ENCODE data around the gene DNAJB13.

- TF ChIP-seq ATF2 (CRISPR knock-in tag; IDR thresholded peaks at IDR 0.05; ENCODE audit: borderline replicate concordance, low read depth) (no peak), CTCF (IDR thresholded peaks at IDR 0.05) (no peak), FOXP4 (CRISPR knock-in tag; IDR thresholded peaks at IDR 0.05) (no peak), CREM (CRISPR knock-in tag; IDR thresholded peaks at IDR 0.05) (no peak), CBFB (CRISPR knock-in tag; IDR thresholded peaks at IDR 0.05; ENCODE audit: low read depth) (no peak), USF2 (CRISPR knock-in tag; IDR thresholded peaks at IDR 0.05) (no peak)
These were observed 7.8 kb downstream of the DNAJB13 start for GRCh38 chr11:73958521-73959141.

All from WTC11 (cell line).